Head of caudate nucleus (tissue), 42 donors: ENCODE data around the gene ACOT13.
"Not testable (repeated sequence)": the region's sequence is repeated elsewhere in the genome, so short reads cannot be mapped to it uniquely, and the experiment has no call there.

Experiments
- DNase-seq, 42 donors: peaks; one replicate each; pipeline versions ENCODE4 v3.0.0 to v3.0.0-alpha.2; 2020 to 2021; ENCODE audit warnings: mixed read lengths in 7 of 42
- intact Hi-C: fragments of 100-400 bp; cut with DNase I; formaldehyde crosslinking; loops from one replicate; pipeline ENCODE4 v1.15.0; 2022

ACOT13 gene

GRCh38 chr6:24718449-24719124 is 51.7 kb downstream of the ACOT13 start:
- intact Hi-C loops, result no loop called here
- DNase-seq, result no peak

- peak in 32 of 42 donors; percentile 12 to 62 (median 32) for DNase-seq
- intact Hi-C loops, result no loop called here
Observed at GRCh38 chr6:24719125-24719971, 52.5 kb downstream of the ACOT13 start, which contains the start of gene C6orf62. TSS of gene C6orf62 (minus strand) at chr6:24719154. CDS start at chr6:24718668, 486 bp downstream.

- intact Hi-C loops, result loop anchor here (2.0 kb wide), 1 partner anchor 53 kb away; the partner anchor contains the start of genes ACOT13 and TDP2
- DNase-seq, result peak in 38 of 42 donors; percentile 23 to 77 (median 52)
Observed at GRCh38 chr6:24720131-24720603, 53.3 kb downstream of the ACOT13 start.

- DNase-seq, result peak; percentile 97 to 100 (median 100)
- intact Hi-C loops, result loop anchor here (2.0 kb wide), 1 partner anchor 54 kb away; the partner anchor contains the start of genes ACOT13 and TDP2
Observed at GRCh38 chr6:24720604-24721460, 54.0 kb downstream of the ACOT13 start.

DNA sequence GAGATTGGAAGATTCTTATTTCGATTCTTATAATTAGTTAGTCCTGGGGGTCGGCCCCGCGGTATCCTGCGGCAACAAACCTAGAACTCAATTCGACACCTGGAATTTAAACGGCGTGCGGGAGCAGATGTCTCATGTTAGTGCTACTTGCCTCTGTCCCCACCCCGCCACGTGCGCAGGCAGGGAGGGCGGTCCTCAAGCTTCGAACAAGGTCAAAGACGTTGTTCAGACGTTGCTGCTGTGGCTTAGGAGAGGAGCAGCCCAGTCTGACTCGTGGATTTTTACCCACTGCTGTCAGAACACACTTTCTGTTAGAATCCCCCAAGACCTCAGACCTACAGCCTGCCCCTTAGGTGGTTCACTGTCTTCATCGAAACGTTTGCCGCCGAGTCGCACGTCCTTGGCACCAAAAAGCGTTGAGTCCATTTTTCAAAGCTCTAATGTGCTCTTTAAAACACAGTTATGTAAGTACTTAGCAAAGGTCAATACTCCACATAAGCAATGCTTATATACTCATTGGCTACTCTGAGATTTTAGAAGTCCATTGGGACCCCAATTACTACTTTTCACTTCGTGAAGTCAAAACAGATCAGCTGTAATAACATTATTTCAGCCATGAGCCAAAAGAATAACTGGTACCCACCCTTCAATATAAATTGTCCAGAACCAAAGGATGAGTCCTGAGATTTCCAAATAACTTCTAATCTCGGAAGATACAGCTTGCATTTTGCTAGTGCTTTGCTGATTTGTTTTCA is 54.8 kb downstream of the ACOT13 start:
- DNase-seq, result peak in 30 of 42 donors; percentile 78 to 96 (median 90)
- intact Hi-C loops, result loop anchor here (2.0 kb wide), 1 partner anchor 55 kb away; the partner anchor contains the start of genes ACOT13 and TDP2

GRCh38 chr6:24723270-24723669 is 56.4 kb downstream of the ACOT13 start:
- intact Hi-C loops, result no loop called here

DNA sequence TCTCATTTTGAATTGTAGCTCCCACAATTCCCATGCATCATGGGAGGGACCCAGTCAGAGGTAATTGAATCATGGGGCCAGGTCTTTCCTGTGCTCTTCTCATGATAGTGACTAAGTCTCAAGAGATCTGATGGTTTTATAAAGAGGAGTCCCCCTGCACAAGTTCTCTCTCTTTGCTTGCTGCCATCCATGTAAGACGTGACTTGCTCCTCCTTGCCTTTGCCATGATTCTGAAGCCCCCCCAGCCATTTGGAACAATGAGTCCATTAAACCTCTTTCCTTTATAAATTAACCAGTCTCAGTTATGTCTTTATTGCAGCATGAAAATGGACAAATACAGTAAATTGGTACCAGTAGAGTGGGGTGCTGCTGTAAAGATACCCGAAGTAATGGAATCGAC is 63.8 kb downstream of the ACOT13 start:
- intact Hi-C loops, DNase-seq: not testable (repeated sequence)

More at GRCh38 chr6:24723270-24723669, 56.4 kb downstream of the ACOT13 start:
- DNase-seq, result no peak

DNA sequence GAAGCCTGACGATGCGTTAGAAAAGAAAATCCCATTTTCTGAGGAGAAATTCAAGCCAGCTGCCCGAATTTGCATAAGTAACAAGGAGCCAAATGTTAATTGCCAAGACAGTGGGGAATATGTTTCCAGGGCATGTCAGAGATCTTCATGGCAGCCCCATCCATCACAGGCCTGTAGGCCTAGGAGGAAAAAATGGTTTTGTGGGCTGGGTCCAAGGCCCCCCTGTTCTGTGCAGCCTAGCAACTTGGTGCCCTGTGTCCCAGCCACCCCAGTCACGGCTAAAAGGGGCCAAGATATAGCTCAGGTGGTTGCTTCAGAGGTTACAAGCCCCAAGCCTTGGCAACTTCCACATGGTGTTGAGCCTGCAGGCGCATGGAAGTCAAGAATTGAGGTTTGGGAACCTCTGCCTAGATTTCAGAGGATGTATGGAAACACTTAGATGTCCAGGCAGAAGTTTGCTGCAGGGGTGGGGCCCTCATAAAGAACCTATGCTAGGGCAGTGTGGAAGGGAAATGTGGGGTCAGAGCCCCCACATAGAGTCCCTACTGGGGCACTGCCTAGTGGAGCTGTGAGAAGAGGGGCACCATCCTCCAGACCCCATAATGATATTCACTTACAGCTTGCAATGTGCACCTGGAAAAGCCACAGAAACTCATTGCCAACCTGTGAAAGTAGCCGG is 64.7 kb downstream of the ACOT13 start:
- DNase-seq, intact Hi-C loops: not testable (repeated sequence)

GRCh38 chr6:24734166-24734565 is 67.3 kb downstream of the ACOT13 start:
- no peak for DNase-seq
- intact Hi-C loops, result no loop called here

DNA sequence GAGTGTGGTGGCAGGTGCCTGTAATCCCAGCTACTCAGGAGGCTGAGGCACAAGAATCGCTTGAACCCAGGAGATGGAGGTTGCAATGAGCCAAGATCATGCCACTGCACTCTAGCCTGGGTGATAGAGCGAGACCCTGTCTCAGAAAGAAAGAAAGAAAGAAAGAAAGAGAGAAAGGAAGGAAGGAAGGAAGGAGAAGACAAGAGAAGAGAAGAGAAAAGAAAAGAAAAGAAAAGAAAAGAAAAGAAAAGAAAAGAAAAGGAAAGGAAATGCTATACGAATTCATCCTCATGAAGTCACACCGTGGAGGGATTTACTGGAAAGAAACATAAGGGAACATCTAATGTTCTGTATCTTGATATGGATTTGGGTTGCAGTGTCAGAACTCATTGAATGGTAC is 67.8 kb downstream of the ACOT13 start:
- DNase-seq, intact Hi-C loops: not testable (repeated sequence)

GRCh38 chr6:24738741-24739140 is 71.9 kb downstream of the ACOT13 start:
- intact Hi-C loops, result no loop called here
- no peak for DNase-seq

DNA sequence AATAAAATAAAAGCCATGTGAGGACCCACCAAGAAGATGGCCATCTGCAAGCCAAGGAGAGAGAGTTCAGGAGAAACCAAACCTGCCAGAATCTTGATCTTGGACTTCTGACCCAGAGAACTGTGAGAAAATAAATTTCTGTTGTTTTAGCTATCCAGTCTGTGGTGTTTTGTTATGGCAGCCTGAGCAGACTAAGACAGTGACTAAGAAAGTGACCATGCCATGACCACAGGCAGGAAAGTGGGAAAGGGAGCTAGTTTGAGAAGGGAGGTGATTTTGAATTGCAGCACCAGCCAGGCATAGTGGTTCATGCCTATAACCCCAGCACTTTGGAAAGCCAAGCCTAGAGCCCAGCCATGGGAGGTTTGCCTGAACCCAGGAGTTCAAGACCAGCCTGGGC is 74.0 kb downstream of the ACOT13 start:
- no peak for DNase-seq
- intact Hi-C loops, result no loop called here

DNA sequence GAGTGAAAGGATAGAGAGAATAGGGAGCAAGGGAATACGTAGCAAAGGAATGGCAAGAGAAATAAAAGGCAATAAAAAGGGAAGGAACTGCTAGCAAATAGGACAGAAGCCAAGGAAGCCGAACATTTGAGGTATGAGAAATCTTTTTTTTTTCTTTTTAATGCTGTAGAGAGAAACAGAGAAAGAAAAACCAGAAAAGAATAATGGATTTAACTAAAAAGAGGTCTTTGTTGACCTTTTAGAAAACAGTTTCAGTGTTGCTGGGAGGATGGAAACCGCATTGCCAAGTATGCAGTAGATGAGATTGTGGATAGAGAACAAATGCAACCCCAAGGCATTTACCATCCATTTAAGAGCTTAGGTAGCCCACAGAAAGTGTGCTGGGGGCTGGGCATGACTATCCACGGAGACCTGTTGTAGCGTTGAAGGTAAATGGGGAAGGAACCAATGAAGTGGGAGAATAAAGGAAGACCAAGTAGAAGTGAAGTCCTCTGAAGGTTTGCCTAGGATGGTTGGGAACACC is 75.4 kb downstream of the ACOT13 start:
- DNase-seq, result no peak

GRCh38 chr6:24743265-24743943 is 76.5 kb downstream of the ACOT13 start:
- peak in 2 of 42 donors; percentile 17 to 52 for DNase-seq
- intact Hi-C loops, result no loop called here

More for the DNA sequence above, 75.4 kb downstream of the ACOT13 start:
- intact Hi-C loops, result no loop called here

DNA sequence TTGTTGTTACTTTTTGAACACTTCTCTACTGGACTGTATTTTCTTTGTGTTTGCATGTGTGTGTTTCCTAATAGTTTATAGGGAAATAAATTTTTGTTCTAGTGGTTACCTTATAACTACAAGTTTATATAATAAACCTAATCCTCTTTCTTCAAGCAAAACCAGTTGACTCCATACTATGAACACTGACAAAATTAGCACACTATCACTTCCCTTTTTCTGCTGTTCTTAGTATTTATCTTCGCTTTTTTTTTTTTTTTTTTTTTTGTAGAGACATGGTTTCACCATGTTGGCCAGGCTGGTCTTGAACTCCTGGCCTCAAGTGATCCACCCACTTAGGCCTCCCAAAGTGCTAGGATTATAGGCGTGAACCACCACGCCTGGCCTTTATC is 77.1 kb downstream of the ACOT13 start:
- intact Hi-C loops, result no loop called here

DNA sequence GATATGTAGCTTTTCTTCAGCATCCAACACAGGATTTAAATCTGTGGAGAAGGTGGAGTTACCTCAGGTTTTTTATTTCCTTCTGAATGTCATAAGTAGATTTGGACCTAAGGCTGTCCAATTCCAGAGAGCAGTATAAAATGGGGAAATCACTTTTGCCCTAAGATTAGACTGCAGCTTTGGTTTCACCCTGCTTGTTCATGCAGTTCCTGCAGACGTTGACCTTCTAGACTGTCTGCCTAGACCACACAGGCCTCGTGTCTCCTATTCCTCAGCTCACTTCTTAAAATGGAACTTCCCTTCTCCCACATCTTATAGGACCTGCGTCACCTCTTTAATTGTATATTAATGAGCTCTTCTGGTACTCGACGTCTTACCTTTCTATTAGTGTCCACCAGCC is 78.0 kb downstream of the ACOT13 start:
- intact Hi-C loops, result no loop called here
- peak in 9 of 42 donors; percentile 9 to 42 (median 30) for DNase-seq

More for the DNA sequence above, 77.1 kb downstream of the ACOT13 start:
- DNase-seq, result no peak

- intact Hi-C loops, result no loop called here
- no peak for DNase-seq
Observed at GRCh38 chr6:24749297-24749696, 82.4 kb downstream of the ACOT13 start.
